Measurements from ENCODE around the gene NEK1. TPM values are rescaled to one million over a fixed set of nuclear protein-coding genes. Genes with fewer than 3 reads are reported as not detected.

The NEK1 gene
- total RNA-seq, 1 experiment from 2014 or later, result 12.3 TPM

DNA sequence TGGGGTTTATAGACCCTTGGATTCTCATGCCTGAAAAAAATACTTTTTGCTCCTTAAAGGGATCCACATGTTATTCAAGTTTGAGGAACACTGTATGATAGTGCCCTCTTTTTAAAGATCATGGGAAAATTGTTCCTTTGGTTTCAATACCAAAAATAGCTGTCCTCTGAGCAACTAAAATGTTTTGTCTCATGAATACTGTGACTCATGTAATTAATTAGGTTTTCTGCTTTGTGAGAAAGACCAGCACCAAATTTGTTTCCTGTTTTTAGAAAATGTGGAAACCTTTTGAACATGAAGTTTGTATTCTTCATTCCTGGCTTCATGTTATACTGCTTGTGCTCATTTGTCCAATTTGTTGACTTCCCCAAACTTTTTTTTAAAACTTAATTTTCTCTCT lies 214.1 kb downstream of the NEK1 start:
- Histone ChIP-seq H3K4me2 (ENCODE audit: insufficient read depth, insufficient read length, low read length) (no peak overlapping the region), H2BK20ac (ENCODE audit: low read depth, low read length, poor library complexity, severe bottlenecking) (no peak overlapping the region), H3K23me2 (ENCODE audit: insufficient read length, low read depth, low read length, poor library complexity, severe bottlenecking) (no peaks in the 10 kb centered on the region), H3K27ac (ENCODE audit: insufficient read length, low read depth, low read length) (no peak overlapping the region), H3K23ac (ENCODE audit: insufficient read length, low read depth, low read length) (no peak overlapping the region), H4K20me1 (ENCODE audit: control insufficient read depth, insufficient read depth, insufficient read length) (no peaks in the 10 kb centered on the region), H2BK15ac (ENCODE audit: low read depth, low read length) (no peak overlapping the region), H3T11ph (ENCODE audit: low read length) (no peak overlapping the region), H3K18ac (ENCODE audit: insufficient read length, low read depth, low read length) (no peak overlapping the region), H3K9ac (ENCODE audit: extremely low read depth, insufficient read length, low read length) (no peak overlapping the region), H3K9me3 (ENCODE audit: control insufficient read depth, low read depth, low read length) (no peaks in the 10 kb centered on the region), H3K79me1 (ENCODE audit: insufficient read depth, low read depth, low read length, poor library complexity, severe bottlenecking) (no peaks in the 10 kb centered on the region), H2AK5ac (ENCODE audit: insufficient read length, low read length) (no peak overlapping the region), H3K4ac (ENCODE audit: low read depth, low read length) (no peak overlapping the region), H2BK5ac (ENCODE audit: insufficient read length, low read length) (no peak overlapping the region), H2BK12ac (ENCODE audit: insufficient read length, low read depth, low read length) (no peak overlapping the region), H2AFZ (ENCODE audit: low read length) (no peak overlapping the region), H3K14ac (ENCODE audit: insufficient read depth, low read length) (no peak overlapping the region), H3K4me1 (ENCODE audit: insufficient read depth, low read length) (no peaks in the 10 kb centered on the region), H4K5ac (ENCODE audit: insufficient read length, low read depth, low read length) (no peak overlapping the region), H3K56ac (ENCODE audit: insufficient read length, low read depth, low read length) (no peak overlapping the region), H4K8ac (replicated peaks; ENCODE audit: insufficient read length, low read depth, low read length) (no peak overlapping the region), H2BK120ac (ENCODE audit: low read depth, low read length, poor library complexity, severe bottlenecking) (no peak overlapping the region), H3K27me3 (ENCODE audit: insufficient read depth, low read length) (no peaks in the 10 kb centered on the region), H4K91ac (ENCODE audit: insufficient read length, low read depth, low read length) (no peak overlapping the region), H3K79me2 (ENCODE audit: insufficient read depth, low read length) (no peaks in the 10 kb centered on the region)
- Mint-ChIP-seq H3K4me1 (no peaks in the 10 kb centered on the region), H3K4me3 (no peak overlapping the region), H3K36me3 (ENCODE audit: insufficient read depth in 1 of 3, low read depth in 3 of 3) (peaks cover 0 to 6% (median 4%) of the 10 kb centered on the region in 3 experiments; a peak in 2 of 7 replicates), H3K27ac (no peak overlapping the region), H3K9me3 (no peaks in the 10 kb centered on the region), H3K27me3 (ENCODE audit: low read depth) (no peaks in the 10 kb centered on the region)
- TF ChIP-seq, protein P1, sequence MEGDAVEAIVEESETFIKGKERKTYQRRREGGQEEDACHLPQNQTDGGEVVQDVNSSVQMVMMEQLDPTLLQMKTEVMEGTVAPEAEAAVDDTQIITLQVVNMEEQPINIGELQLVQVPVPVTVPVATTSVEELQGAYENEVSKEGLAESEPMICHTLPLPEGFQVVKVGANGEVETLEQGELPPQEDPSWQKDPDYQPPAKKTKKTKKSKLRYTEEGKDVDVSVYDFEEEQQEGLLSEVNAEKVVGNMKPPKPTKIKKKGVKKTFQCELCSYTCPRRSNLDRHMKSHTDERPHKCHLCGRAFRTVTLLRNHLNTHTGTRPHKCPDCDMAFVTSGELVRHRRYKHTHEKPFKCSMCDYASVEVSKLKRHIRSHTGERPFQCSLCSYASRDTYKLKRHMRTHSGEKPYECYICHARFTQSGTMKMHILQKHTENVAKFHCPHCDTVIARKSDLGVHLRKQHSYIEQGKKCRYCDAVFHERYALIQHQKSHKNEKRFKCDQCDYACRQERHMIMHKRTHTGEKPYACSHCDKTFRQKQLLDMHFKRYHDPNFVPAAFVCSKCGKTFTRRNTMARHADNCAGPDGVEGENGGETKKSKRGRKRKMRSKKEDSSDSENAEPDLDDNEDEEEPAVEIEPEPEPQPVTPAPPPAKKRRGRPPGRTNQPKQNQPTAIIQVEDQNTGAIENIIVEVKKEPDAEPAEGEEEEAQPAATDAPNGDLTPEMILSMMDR (conservative IDR thresholded peaks at IDR 0.05), result no peak
- no peak for DNase-seq

Data from H9 (cell line).